ENCODE measurements around the gene ZNF420.

- TF ChIP-seq ZNF274 (IDR thresholded peaks at IDR 0.05; ENCODE audit: low read depth, low read length) (no peak), SUZ12 (IDR thresholded peaks at IDR 0.05; ENCODE audit: extremely low read depth, insufficient read depth, insufficient read length) (no peak), YY1 (IDR thresholded peaks at IDR 0.05; ENCODE audit: insufficient read depth, insufficient read length) (no peak)
These were observed 20.3 kb downstream of the ZNF420 start for GRCh38 chr19:37098570-37098969.
